Thoracic aorta (tissue), 2 donors: ENCODE data around the gene IQSEC3. TPM values are rescaled to one million over a fixed set of nuclear protein-coding genes. Genes with fewer than 3 reads are reported as not detected.
"Not testable (repeated sequence)": the region's sequence is repeated elsewhere in the genome, so short reads cannot be mapped to it uniquely, and the experiment has no call there.

Source experiments
- ATAC-seq: fragments of 150-250 bp; one replicate; pipeline ENCODE4 v1.8.0; 2017; ENCODE audit warnings: low read depth; ENCODE audit not compliant: insufficient number of reproducible peaks, low FRiP score
- DNase-seq: peaks from one replicate; pipeline ENCODE4 v3.0.0-alpha.2; 2020; ENCODE audit warnings: low spot score
- H3K27ac ChIP-seq, 2 donors: fragments of 200-600 bp; sonication (generic); 1 replicate in 1 of 2; 2 replicates in 1 of 2; pipeline ENCODE4 v1.5.1; 2016; ENCODE audit warnings: mild to moderate bottlenecking in 2 of 2, moderate library complexity in 2 of 2
- H3K27me3 ChIP-seq: fragments of 200-600 bp; sonication (generic); replicated peaks from 2 replicates; pipeline ENCODE4 v1.6.0; 2016; ENCODE audit warnings: mild to moderate bottlenecking; ENCODE audit not compliant: insufficient read depth
- H3K36me3 ChIP-seq: fragments of 200-600 bp; sonication (generic); one replicate; pipeline ENCODE4 v1.5.1; 2016
- H3K4me1 ChIP-seq, 2 donors: fragments of 200-600 bp; sonication (generic); 1 replicate in 1 of 2; 2 replicates in 1 of 2; pipeline versions ENCODE4 v1.5.1 to v1.6.0; 2016; ENCODE audit warnings: low read depth in 2 of 2, mild to moderate bottlenecking in 1 of 2; ENCODE audit not compliant: control insufficient read depth in 1 of 2
- H3K4me3 ChIP-seq: fragments of 200-600 bp; sonication (generic); 2 replicates; pipeline ENCODE4 v1.5.1; 2016; ENCODE audit warnings: mild to moderate bottlenecking
- H3K9me3 ChIP-seq: fragments of 200-600 bp; sonication (generic); 2 replicates; pipeline ENCODE4 v1.5.1; 2016
- CTCF ChIP-seq: fragments of 200-600 bp; sonication (generic); IDR thresholded peaks from one replicate; pipeline ENCODE4 v1.5.1; 2019; ENCODE audit warnings: antibody characterized with exemption
- total RNA-seq, 2 donors: library from RNA; depleted of rRNA; stranded (reverse); fragments of >200 nt; gene quantifications; one replicate each; pipeline versions ENCODE4 v1.1.0 to v1.2.3, GENCODE V29; 2016

The IQSEC3 gene
- total RNA-seq, 2 donors from 2014 or later: 1.1 to 1.3 TPM

GRCh38 chr12:212415-212714, 145.8 kb downstream of the IQSEC3 start:
- no peaks in the 10 kb centered on the region for H3K4me1 ChIP-seq
- H3K9me3 ChIP-seq: no peaks in the 10 kb centered on the region
- no peak for ATAC-seq
- H3K27ac ChIP-seq: no peak overlapping the region
- TF ChIP-seq CTCF: no peak
- H3K27me3 ChIP-seq: peaks cover 3% of the 10 kb centered on the region
- H3K4me3 ChIP-seq: peak overlapping the region; percentile 49
- DNase-seq: no peak
- no peaks in the 10 kb centered on the region for H3K36me3 ChIP-seq

- Histone ChIP-seq H3K27ac (no peak overlapping the region), H3K4me3 (peak overlapping the region; percentile 49), H3K4me1 (no peaks in the 10 kb centered on the region), H3K36me3 (no peaks in the 10 kb centered on the region), H3K9me3 (no peaks in the 10 kb centered on the region), H3K27me3 (peaks cover 3% of the 10 kb centered on the region)
- no peak for ATAC-seq
- TF ChIP-seq CTCF: no peak
- no peak for DNase-seq
Observed at GRCh38 chr12:212715-213526, 146.4 kb downstream of the IQSEC3 start.

GRCh38 chr12:213527-213932, 147.0 kb downstream of the IQSEC3 start:
- no peak overlapping the region for H3K27ac ChIP-seq
- no peak for TF ChIP-seq CTCF
- DNase-seq (no peak), ATAC-seq (no peak)
- peaks cover 3% of the 10 kb centered on the region for H3K27me3 ChIP-seq
- peak overlapping the region; percentile 49 for H3K4me3 ChIP-seq
- no peaks in the 10 kb centered on the region for H3K36me3 ChIP-seq
- H3K9me3 ChIP-seq: no peaks in the 10 kb centered on the region
- no peaks in the 10 kb centered on the region for H3K4me1 ChIP-seq

- no peaks in the 10 kb centered on the region for H3K4me1 ChIP-seq
- no peaks in the 10 kb centered on the region for H3K36me3 ChIP-seq
- TF ChIP-seq CTCF: no peak
- no peak for ATAC-seq
- no peaks in the 10 kb centered on the region for H3K9me3 ChIP-seq
- no peak for DNase-seq
- H3K27me3 ChIP-seq: peaks cover 3% of the 10 kb centered on the region
- H3K27ac ChIP-seq: no peak within 1 kb of the TSS
- peak within 1 kb of the TSS; percentile 49 for H3K4me3 ChIP-seq
Observed at GRCh38 chr12:214003-214741, 147.6 kb downstream of the IQSEC3 start, which contains the start of gene SLC6A12. Gene SLC6A12 (minus strand): TSS chr12:214157. CDS start chr12:209986, 4,171 bp downstream.

GRCh38 chr12:215116-215515, 148.5 kb downstream of the IQSEC3 start:
- TF ChIP-seq CTCF: no peak
- DNase-seq: no peak
- ATAC-seq: no peak
- H3K4me1 ChIP-seq: no peaks in the 10 kb centered on the region
- H3K36me3 ChIP-seq: no peaks in the 10 kb centered on the region
- H3K4me3 ChIP-seq: no peak overlapping the region
- peaks cover 3% of the 10 kb centered on the region for H3K27me3 ChIP-seq
- H3K9me3 ChIP-seq: no peaks in the 10 kb centered on the region
- H3K27ac ChIP-seq: no peak overlapping the region

- H3K27me3 ChIP-seq, H3K4me3 ChIP-seq, H3K4me1 ChIP-seq, H3K36me3 ChIP-seq, DNase-seq, ATAC-seq, H3K27ac ChIP-seq, H3K9me3 ChIP-seq: not testable (repeated sequence)
Observed at GRCh38 chr12:217029-217428, 150.5 kb downstream of the IQSEC3 start.
